Measurements from ENCODE around the gene LEF1. TPM values are rescaled to one million over a fixed set of nuclear protein-coding genes. Genes with fewer than 3 reads are reported as not detected.

The LEF1 gene
- total and polyA plus RNA-seq, 2 of the 8 experiments (the other 6 are each of a cell fraction or from before 2014, with no cell fraction given): 2.6 to 5.2 TPM

GRCh38 chr4:108193886-108194672 is 25.3 kb upstream of the LEF1 start (continued):
- no peak for TF ChIP-seq EGR1 (IDR thresholded peaks at IDR 0.05; ENCODE audit: borderline replicate concordance, low read depth, low read length)
- TF ChIP-seq TCF12 (IDR thresholded peaks at IDR 0.05; ENCODE audit: low read depth, low read length): peak; percentile 84; the same call in 1 of the 2 replicates
- TF ChIP-seq ATF2 (IDR thresholded peaks at IDR 0.05; ENCODE audit: low read length): 0 out of 2 replicates have a peak, but pooled peaks have one; percentile 35
- peak in 1 of 2 experiments; percentile 47; a peak in 1 of 3 replicates for TF ChIP-seq EP300 (IDR thresholded peaks at IDR 0.05; ENCODE audit: borderline replicate concordance in 1 of 2, low read depth in 2 of 2, low read length in 2 of 2)

Data from H1 (cell line).